ENCODE data around the gene TNNC2. TPM values are rescaled to one million over a fixed set of nuclear protein-coding genes. Genes with fewer than 3 reads are reported as not detected.

TNNC2 gene
- total and polyA plus RNA-seq, 9 donors = 1.5 to 3.7 (median 3.4) TPM; not detected in 1

DNA sequence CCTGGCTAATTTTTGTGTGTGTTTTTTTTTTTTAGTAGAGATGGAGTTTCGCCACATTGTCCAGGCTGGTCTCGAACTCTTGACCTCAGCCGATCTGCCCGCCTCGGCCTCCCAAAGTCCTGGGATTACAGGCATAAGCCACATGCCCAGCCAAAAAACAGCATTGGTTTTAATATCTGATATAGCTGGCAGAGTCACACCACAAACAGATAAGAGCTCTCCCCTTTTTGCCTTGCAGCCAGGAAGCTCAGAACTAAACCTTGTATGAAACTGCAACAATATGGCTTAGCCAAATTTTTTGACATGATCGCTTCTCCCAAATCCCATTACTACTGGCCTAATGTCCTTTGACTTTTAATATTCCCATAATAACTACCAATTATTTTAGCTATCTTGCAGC lies 25.2 kb upstream of the TNNC2 start:
- no peaks in the 10 kb centered on the region for H3K27me3 ChIP-seq

DNA sequence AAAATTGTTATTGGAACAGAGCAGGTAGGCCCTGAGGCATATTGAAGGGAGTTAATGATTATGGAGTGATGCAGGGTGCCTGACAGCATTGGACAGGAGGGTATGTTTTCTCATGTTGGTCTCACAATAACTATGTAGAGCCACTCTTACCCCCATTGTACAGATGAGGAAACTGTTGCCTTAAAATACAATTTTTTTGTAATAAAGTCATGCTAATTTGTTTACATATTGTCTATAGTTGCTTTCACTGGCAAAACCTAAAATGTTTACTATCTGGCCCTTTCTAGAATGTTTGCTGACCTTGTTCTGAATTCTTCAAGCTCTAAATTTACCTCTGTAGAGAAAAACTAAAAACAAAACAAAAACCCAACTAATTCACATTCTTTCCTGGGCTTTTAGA lies 24.4 kb upstream of the TNNC2 start:
- DNase-seq = no peak
- no peak overlapping the region for H3K4me3 ChIP-seq
- intact Hi-C loops (cut with DNase I) = no loop called here
- no peak overlapping the region for H3K27ac ChIP-seq
- H3K36me3 ChIP-seq = no peaks in the 10 kb centered on the region
- H3K9me3 ChIP-seq = no peaks in the 10 kb centered on the region
- H3K27me3 ChIP-seq = no peaks in the 10 kb centered on the region
- H3K4me1 ChIP-seq (ENCODE audit: insufficient read depth) = peaks cover 8% of the 10 kb centered on the region
- TF ChIP-seq EP300 (IDR thresholded peaks at IDR 0.05) = no peak

More for the DNA sequence above, 25.2 kb upstream of the TNNC2 start:
- Histone ChIP-seq H3K27ac (no peak overlapping the region), H3K36me3 (no peaks in the 10 kb centered on the region), H3K9me3 (no peaks in the 10 kb centered on the region), H3K4me3 (no peak overlapping the region), H3K4me1 (ENCODE audit: insufficient read depth) (peaks cover 8% of the 10 kb centered on the region)
- 94 to 99% (median 94%) methylated on average over 6 of the region's 6 CpGs for WGBS, 3 donors
- peak in 1 of 5 donors; percentile 2 for DNase-seq
- intact Hi-C loops (cut with DNase I) = no loop called here
- no peak for TF ChIP-seq POLR2A (IDR thresholded peaks at IDR 0.05)
- TF ChIP-seq, protein P1, sequence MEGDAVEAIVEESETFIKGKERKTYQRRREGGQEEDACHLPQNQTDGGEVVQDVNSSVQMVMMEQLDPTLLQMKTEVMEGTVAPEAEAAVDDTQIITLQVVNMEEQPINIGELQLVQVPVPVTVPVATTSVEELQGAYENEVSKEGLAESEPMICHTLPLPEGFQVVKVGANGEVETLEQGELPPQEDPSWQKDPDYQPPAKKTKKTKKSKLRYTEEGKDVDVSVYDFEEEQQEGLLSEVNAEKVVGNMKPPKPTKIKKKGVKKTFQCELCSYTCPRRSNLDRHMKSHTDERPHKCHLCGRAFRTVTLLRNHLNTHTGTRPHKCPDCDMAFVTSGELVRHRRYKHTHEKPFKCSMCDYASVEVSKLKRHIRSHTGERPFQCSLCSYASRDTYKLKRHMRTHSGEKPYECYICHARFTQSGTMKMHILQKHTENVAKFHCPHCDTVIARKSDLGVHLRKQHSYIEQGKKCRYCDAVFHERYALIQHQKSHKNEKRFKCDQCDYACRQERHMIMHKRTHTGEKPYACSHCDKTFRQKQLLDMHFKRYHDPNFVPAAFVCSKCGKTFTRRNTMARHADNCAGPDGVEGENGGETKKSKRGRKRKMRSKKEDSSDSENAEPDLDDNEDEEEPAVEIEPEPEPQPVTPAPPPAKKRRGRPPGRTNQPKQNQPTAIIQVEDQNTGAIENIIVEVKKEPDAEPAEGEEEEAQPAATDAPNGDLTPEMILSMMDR (IDR thresholded peaks at IDR 0.05) = no peak
- TF ChIP-seq EP300 (IDR thresholded peaks at IDR 0.05) = no peak

DNA sequence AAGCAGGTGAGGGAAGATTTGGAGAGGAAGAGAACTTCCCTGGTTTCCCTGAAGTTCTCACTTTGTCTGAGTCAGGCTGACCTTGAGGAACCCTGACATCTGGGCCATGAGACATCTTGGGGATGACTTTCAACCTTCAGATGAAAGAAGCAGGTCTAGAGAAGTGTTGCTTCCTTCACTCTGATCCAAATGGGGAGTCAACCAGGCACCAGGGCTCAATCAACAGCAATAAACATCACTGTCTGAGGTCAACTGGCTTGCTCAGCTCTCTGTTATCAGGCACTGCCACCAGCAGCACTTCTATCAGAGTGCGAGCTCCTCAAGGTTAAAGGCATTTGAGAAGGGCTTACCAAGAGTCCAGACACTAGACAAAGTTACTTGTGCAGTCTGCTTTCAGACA lies 23.8 kb upstream of the TNNC2 start:
- H3K4me1 ChIP-seq (ENCODE audit: insufficient read depth) = peaks cover 4% of the 10 kb centered on the region
- no peaks in the 10 kb centered on the region for H3K9me3 ChIP-seq
- no peaks in the 10 kb centered on the region for H3K27me3 ChIP-seq
- TF ChIP-seq POLR2A (IDR thresholded peaks at IDR 0.05) = no peak
- H3K4me3 ChIP-seq = no peak overlapping the region
- no peak overlapping the region for H3K27ac ChIP-seq
- 33 to 89% (median 63%) methylated on average over 1 of the region's 1 CpG for WGBS, 3 donors
- peak in 1 of 5 donors; percentile 2 for DNase-seq
- H3K36me3 ChIP-seq = no peaks in the 10 kb centered on the region
- intact Hi-C loops (cut with DNase I) = no loop called here

DNA sequence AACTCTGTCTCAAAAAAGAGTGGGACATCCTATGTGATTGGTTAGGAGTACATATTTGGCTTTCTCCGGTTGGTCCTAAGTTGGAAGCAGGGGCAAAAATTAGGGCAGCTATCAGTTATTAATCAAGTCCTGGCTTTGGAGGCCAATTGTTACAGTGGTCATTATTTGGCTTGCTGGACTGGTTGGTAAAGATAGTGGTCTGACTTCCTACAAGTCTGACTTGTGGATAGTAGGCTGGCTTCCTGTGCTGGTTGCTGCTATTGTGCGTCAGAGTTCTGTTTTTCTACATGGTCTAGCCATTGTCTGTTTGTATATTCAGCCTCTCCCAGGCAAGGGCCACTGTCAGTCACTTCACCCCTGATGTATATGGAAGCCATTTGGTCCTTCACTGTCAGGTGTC lies 23.1 kb upstream of the TNNC2 start:
- intact Hi-C loops (cut with DNase I) = no loop called here
- Histone ChIP-seq H3K36me3 (no peaks in the 10 kb centered on the region), H3K27ac (no peak overlapping the region), H3K4me1 (ENCODE audit: insufficient read depth) (peaks cover 2% of the 10 kb centered on the region), H3K4me3 (no peak overlapping the region), H3K9me3 (no peaks in the 10 kb centered on the region), H3K27me3 (no peaks in the 10 kb centered on the region)
- DNase-seq = peak in 1 of 5 donors; percentile 3
- 92 to 98% (median 97%) methylated on average over 2 of the region's 2 CpGs for WGBS, 3 donors
- TF ChIP-seq EP300 (IDR thresholded peaks at IDR 0.05) (no peak), POLR2A (IDR thresholded peaks at IDR 0.05) (no peak)
- TF ChIP-seq, protein P1 (IDR thresholded peaks at IDR 0.05) = no peak

DNA sequence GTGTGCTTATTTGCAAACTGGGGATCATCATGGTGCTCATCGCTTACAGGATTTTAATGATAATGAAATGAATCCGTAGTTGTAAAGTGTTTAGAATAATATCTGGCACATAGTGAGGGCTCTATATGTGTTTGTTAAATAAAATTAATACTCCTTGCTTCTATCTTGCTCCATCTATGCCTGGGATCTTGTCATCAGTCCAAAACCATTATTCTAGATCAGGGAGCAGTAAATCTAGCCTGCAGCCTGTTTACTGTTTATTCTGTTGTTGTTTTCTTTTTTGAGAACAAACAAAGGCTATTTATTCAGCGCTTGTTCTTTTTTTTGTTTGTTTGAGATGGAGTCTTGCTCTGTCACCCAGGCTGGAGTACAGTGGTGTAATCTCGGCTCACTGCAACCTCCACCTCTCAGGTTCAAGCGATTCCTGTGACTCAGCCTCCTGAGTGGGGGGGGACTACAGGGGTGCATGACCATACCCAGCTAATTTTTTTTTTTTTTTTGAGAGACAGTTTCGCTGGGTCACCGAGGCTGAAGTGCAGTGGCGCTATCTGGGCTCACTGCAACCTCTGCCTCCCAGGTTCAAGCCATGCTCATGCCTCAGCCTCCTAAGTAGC lies 22.0 kb upstream of the TNNC2 start:
- intact Hi-C loops (cut with DNase I) = no loop called here
- H3K4me3 ChIP-seq = no peak overlapping the region
- no peak for TF ChIP-seq POLR2A (IDR thresholded peaks at IDR 0.05)
- TF ChIP-seq EP300 (IDR thresholded peaks at IDR 0.05) = no peak
- no peaks in the 10 kb centered on the region for H3K9me3 ChIP-seq
- no peaks in the 10 kb centered on the region for H3K36me3 ChIP-seq
- no peaks in the 10 kb centered on the region for H3K27me3 ChIP-seq
- WGBS, 3 donors = 88 to 94% (median 89%) methylated on average over 8 of the region's 8 CpGs
- H3K4me1 ChIP-seq (ENCODE audit: insufficient read depth) = peaks cover 2% of the 10 kb centered on the region
- DNase-seq = peak in 1 of 5 donors; percentile 7
- no peak overlapping the region for H3K27ac ChIP-seq

DNA sequence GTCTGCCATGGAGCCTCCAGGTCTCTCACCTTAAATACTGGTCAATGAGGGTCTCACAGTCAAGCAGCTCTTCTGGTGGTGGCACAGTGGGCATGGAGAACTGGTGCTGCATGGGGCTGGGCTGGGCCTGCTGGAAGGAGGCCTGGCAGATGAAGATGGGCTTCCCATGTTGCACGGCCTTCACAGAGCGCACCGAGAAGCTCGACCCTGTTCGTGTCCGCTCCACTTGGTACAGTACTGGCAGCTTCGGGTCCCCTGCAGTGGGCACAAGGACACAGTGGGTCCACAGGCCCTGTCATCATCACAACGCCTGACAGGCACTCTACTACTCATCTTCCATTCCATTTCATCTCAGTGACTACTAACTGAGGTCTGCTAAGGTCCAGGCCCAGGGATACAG lies 21.3 kb upstream of the TNNC2 start:
- H3K36me3 ChIP-seq = no peaks in the 10 kb centered on the region
- H3K4me3 ChIP-seq = no peak overlapping the region

More for the DNA sequence above, 21.3 kb upstream of the TNNC2 start:
- Histone ChIP-seq H3K9me3 (no peaks in the 10 kb centered on the region), H3K4me1 (ENCODE audit: insufficient read depth) (peaks cover 2% of the 10 kb centered on the region), H3K27me3 (no peaks in the 10 kb centered on the region), H3K27ac (no peak overlapping the region)
- WGBS, 3 donors = 91 to 93% (median 92%) methylated on average over 8 of the region's 8 CpGs
- peak in 1 of 5 donors; percentile 14 for DNase-seq
- TF ChIP-seq POLR2A (IDR thresholded peaks at IDR 0.05) (no peak), EP300 (IDR thresholded peaks at IDR 0.05) (no peak)
- TF ChIP-seq, protein P1 (IDR thresholded peaks at IDR 0.05) = no peak
- intact Hi-C loops (cut with DNase I) = no loop called here
